SK-N-SH (cell line): Measurements from ENCODE around the gene CDCP1.

Experiments used
- CTCF ChIP-seq: fragments of 200-600 bp; sonication (generic); IDR thresholded peaks from 2 replicates; pipeline ENCODE4 v1.6.1; 2017; ENCODE audit warnings: antibody characterized with exemption, mild to moderate bottlenecking, moderate library complexity
- POLR2AphosphoS5 ChIP-seq: IDR thresholded peaks from 2 replicates; pipeline ENCODE4 v1.6.1; 2012; ENCODE audit warnings: low read depth, low read length
- SIN3A ChIP-seq: IDR thresholded peaks from 2 replicates; pipeline ENCODE4 v1.6.1; 2012; ENCODE audit warnings: low read depth, mild to moderate bottlenecking, low read length, moderate library complexity, borderline replicate concordance

GRCh38 chr3:45125550-45126026, 20.6 kb downstream of the CDCP1 start:
- no peak for TF ChIP-seq CTCF
- no peak for TF ChIP-seq POLR2AphosphoS5
- TF ChIP-seq SIN3A, result no peak
